ENCODE measurements around the gene GJA10. TPM values are rescaled to one million over a fixed set of nuclear protein-coding genes. Genes with fewer than 3 reads are reported as not detected.
"Not testable (repeated sequence)": the region's sequence is repeated elsewhere in the genome, so short reads cannot be mapped to it uniquely, and the experiment has no call there.

GJA10 gene
- total RNA-seq, 2 donors from 2014 or later: not detected

- Histone ChIP-seq H3K27ac (no peak overlapping the region), H3K4me1 (no peaks in the 10 kb centered on the region), H3K9me3 (no peaks in the 10 kb centered on the region), H3K36me3 (replicated peaks in 1 of 2; ENCODE audit: insufficient read depth in 1 of 2, low read depth in 2 of 2) (no peaks in the 10 kb centered on the region), H3K27me3 (no peaks in the 10 kb centered on the region), H3K4me3 (no peak overlapping the region)
- no peak for TF ChIP-seq CTCF (IDR thresholded peaks at IDR 0.05)
- TF ChIP-seq POLR2A (IDR thresholded peaks at IDR 0.05): no peak
- DNase-seq: no peak
- ATAC-seq: no peak
- WGBS, 2 donors: 42 to 45% methylated on average over 8 of the region's 8 CpGs
- intact Hi-C loops (cut with DNase I): no loop called here
Observed at GRCh38 chr6:89895276-89895874, 1.1 kb downstream of the GJA10 start.

- 60 to 64% methylated on average over 10 of the region's 10 CpGs for WGBS, 2 donors
- H3K4me3 ChIP-seq; H3K27ac ChIP-seq; H3K27me3 ChIP-seq; H3K9me3 ChIP-seq; intact Hi-C loops (cut with DNase I); ATAC-seq; H3K36me3 ChIP-seq (replicated peaks in 1 of 2; ENCODE audit: insufficient read depth in 1 of 2, low read depth in 2 of 2); H3K4me1 ChIP-seq; DNase-seq: not testable (repeated sequence)
Observed at GRCh38 chr6:89910001-89910901, 16.0 kb downstream of the GJA10 start.

GRCh38 chr6:89910902-89911240, 16.6 kb downstream of the GJA10 start:
- H3K27ac ChIP-seq: no peak overlapping the region
- H3K36me3 ChIP-seq (replicated peaks in 1 of 2; ENCODE audit: insufficient read depth in 1 of 2, low read depth in 2 of 2): no peaks in the 10 kb centered on the region
- no peaks in the 10 kb centered on the region for H3K27me3 ChIP-seq
- TF ChIP-seq POLR2A (IDR thresholded peaks at IDR 0.05) (no peak), CTCF (IDR thresholded peaks at IDR 0.05) (no peak)
- intact Hi-C loops (cut with DNase I): no loop called here
- ATAC-seq (no peak), DNase-seq (no peak)
- H3K4me3 ChIP-seq: no peak overlapping the region
- WGBS, 2 donors: 64 to 74% methylated on average over 1 of the region's 1 CpG
- H3K4me1 ChIP-seq: no peaks in the 10 kb centered on the region
- H3K9me3 ChIP-seq: peaks cover 0 to under 1% (median 0%) of the 10 kb centered on the region in 3 donors

- no peak for DNase-seq
- WGBS, 2 donors: 77 to 94% methylated on average over 3 of the region's 3 CpGs
- H3K36me3 ChIP-seq (replicated peaks in 1 of 2; ENCODE audit: insufficient read depth in 1 of 2, low read depth in 2 of 2): no peaks in the 10 kb centered on the region
- H3K27me3 ChIP-seq: no peaks in the 10 kb centered on the region
- ATAC-seq: no peak
- no peak overlapping the region for H3K27ac ChIP-seq
- intact Hi-C loops (cut with DNase I): no loop called here
- no peak overlapping the region for H3K4me3 ChIP-seq
- H3K9me3 ChIP-seq: peaks cover 0 to 4% (median 0%) of the 10 kb centered on the region in 3 donors
- no peaks in the 10 kb centered on the region for H3K4me1 ChIP-seq
- TF ChIP-seq CTCF (IDR thresholded peaks at IDR 0.05): no peak
- TF ChIP-seq POLR2A (IDR thresholded peaks at IDR 0.05): no peak
Observed at GRCh38 chr6:89916136-89916920, 22.1 kb downstream of the GJA10 start.

- no peak for TF ChIP-seq CTCF (IDR thresholded peaks at IDR 0.05)
- no peak for TF ChIP-seq POLR2A (IDR thresholded peaks at IDR 0.05)
- no peaks in the 10 kb centered on the region for H3K36me3 ChIP-seq (replicated peaks in 1 of 2; ENCODE audit: insufficient read depth in 1 of 2, low read depth in 2 of 2)
- 87 to 91% methylated on average over 4 of the region's 4 CpGs for WGBS, 2 donors
- H3K9me3 ChIP-seq: peaks cover 0 to 4% (median 0%) of the 10 kb centered on the region in 3 donors
- ATAC-seq (no peak), DNase-seq (no peak)
- intact Hi-C loops (cut with DNase I): no loop called here
- H3K4me3 ChIP-seq: no peak overlapping the region
- H3K27ac ChIP-seq: no peak overlapping the region
- no peaks in the 10 kb centered on the region for H3K27me3 ChIP-seq
- no peaks in the 10 kb centered on the region for H3K4me1 ChIP-seq
Observed at GRCh38 chr6:89917216-89917615, 22.9 kb downstream of the GJA10 start.

All from body of pancreas (tissue), 4 donors.